GM18909 (cell line): ENCODE data around the gene FOSL1.
"Not testable (repeated sequence)": the region's sequence is repeated elsewhere in the genome, so short reads cannot be mapped to it uniquely, and the experiment has no call there.

Source experiments
- ATAC-seq: cut with Tn5 transposase; IDR thresholded peaks from one replicate; pipeline ENCODE4 v1.9.1; 2021; ENCODE audit warnings: mild to moderate bottlenecking; ENCODE audit not compliant: unreplicated experiment, poor library complexity

FOSL1 gene

GRCh38 chr11:65897020-65897471 lies 3.1 kb downstream of the FOSL1 start:
- ATAC-seq: no peak

GRCh38 chr11:65896034-65896999 lies 3.9 kb downstream of the FOSL1 start:
- ATAC-seq: no peak

- ATAC-seq: no peak
These were observed 4.7 kb downstream of the FOSL1 start for GRCh38 chr11:65895482-65895981.

- no peak for ATAC-seq
These were observed 6.1 kb downstream of the FOSL1 start for GRCh38 chr11:65894034-65894591.

- no peak for ATAC-seq
These were observed 7.4 kb downstream of the FOSL1 start for GRCh38 chr11:65892661-65893317.

- ATAC-seq: not testable (repeated sequence)
These were observed 8.0 kb downstream of the FOSL1 start for GRCh38 chr11:65892137-65892540.

- no peak for ATAC-seq
These were observed 8.7 kb downstream of the FOSL1 start for GRCh38 chr11:65891219-65892136.

GRCh38 chr11:65890324-65891218 lies 9.6 kb downstream of the FOSL1 start, which contains the start of gene CCDC85B:
Gene CCDC85B, plus strand, starts transcription at chr11:65890673. Its CDS starts 111 bp downstream, at chr11:65890784.
- peak; percentile 54 for ATAC-seq

GRCh38 chr11:65888163-65888814 lies 11.9 kb downstream of the FOSL1 start, which contains the start of gene FIBP:
Gene FIBP, minus strand, starts transcription at chr11:65888471. Its CDS starts 53 bp downstream, at chr11:65888418.
- ATAC-seq: peak; percentile 45

- ATAC-seq: no peak
These were observed 12.4 kb downstream of the FOSL1 start for GRCh38 chr11:65887723-65888162.

- ATAC-seq: no peak
These were observed 13.1 kb downstream of the FOSL1 start for GRCh38 chr11:65886826-65887722.

- ATAC-seq: no peak
These were observed 14.2 kb downstream of the FOSL1 start for GRCh38 chr11:65885808-65886536.

- ATAC-seq: no peak
These were observed 15.0 kb downstream of the FOSL1 start for GRCh38 chr11:65885231-65885630.

- peak; percentile 28 for ATAC-seq
These were observed 15.5 kb downstream of the FOSL1 start for GRCh38 chr11:65884716-65885092.

- ATAC-seq: no peak
These were observed 16.1 kb downstream of the FOSL1 start for GRCh38 chr11:65883786-65884715.
